Limb (tissue), 2 donors: Measurements from ENCODE around the gene TIMP4.

ENCODE experiments used
- DNase-seq, 2 donors: peaks; one replicate each; pipeline ENCODE4 v3.0.0-alpha.2; 2016; ENCODE audit errors: extremely low spot score in 2 of 2

Gene TIMP4

DNA sequence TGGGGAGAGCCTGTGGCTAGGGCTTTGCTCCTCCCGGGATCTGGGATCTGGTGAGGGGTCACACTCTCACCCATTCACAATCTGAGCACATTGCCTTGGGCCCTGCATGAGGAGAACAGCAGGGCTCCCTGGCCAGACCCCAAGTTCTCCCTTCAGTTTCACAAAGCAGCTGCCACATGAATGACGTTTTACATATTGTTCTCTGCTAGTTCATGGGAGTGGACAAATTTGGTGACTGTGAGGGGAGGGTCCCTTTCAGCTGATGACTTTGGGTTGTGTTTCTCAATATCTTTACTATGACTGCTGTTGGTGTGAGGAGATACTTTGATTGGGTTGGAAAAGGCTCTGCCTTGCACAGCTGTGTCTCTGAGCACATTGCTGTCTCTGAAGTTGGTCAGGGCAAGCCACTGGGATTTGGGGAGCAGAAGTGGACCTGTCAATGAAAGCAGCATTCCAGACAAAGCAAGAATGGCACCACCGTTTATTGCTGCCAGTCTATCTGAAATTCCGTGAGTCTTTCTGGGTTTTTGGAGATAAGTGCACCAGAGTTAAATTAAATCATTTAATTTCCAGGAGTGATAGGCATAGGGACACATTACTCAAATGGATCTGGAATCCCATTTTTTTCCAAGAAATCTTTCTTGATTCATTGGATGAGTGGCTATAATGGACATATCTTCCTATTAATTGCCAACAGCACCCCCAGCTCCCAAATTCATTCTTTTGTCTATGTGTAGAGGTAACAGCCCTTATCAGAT is 10.3 kb downstream of the TIMP4 start:
- DNase-seq: no peak

DNA sequence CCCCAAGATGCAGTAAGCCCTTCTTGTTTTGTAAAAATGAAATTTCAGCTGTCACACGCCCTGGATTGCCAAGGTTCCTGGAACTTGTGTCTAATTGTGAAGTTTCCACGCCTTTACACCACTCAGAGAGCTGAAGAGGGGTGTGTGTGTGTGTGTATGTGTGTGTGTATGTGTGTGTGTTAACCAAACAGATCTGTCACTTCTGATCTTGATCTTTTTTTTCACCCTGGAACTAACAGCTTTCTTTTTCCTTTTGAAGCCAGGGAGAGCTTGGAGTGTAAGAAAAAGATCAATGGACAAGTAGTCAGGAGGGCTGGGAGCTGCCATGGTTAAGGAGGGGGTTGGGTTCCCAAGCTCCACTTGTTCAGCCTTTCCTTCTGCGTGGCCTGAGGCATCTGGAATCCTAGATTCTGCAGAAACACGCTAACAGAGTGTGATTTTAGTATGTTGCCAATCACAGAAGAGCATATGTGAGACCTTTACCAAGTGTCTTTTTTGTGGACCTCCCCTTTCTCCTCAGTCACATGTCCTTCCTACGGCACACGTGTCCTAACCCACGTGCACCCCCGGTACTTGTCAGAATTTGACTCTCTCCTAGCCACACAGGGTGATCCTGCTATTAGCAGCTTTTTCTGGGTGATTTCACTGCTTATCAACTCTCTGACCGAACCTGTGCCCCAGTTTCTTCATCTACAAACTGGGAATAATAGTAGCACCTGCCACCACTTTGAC is 11.5 kb downstream of the TIMP4 start:
- no peak for DNase-seq

DNA sequence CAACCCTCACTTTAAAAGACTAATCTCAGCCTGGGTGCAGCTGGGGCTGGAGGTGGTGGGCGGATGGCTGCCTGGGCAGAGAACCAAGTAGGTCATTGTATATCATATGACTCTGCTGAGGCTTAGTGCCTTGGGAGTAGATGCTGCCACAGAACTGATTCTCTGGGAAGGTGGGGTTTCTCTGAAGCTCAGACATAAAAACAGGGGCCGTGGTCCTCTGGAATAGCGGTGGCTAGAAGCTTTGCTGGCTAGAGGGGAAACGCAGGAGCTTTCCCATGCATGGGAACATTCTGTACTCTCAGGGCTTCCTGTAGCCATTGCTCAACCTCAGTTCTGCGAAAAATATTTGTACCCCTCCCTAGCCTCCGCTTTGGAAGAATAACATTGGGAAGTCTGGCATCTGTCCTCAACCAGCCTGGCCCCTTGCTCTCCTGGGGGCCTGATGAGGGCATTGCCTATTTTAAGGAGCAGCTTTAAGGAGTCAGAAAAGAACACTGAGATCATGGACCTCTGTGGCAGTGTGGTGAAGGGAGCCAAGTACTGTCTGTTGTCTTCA is 14.7 kb downstream of the TIMP4 start:
- DNase-seq: peak; percentile 20 to 40

DNA sequence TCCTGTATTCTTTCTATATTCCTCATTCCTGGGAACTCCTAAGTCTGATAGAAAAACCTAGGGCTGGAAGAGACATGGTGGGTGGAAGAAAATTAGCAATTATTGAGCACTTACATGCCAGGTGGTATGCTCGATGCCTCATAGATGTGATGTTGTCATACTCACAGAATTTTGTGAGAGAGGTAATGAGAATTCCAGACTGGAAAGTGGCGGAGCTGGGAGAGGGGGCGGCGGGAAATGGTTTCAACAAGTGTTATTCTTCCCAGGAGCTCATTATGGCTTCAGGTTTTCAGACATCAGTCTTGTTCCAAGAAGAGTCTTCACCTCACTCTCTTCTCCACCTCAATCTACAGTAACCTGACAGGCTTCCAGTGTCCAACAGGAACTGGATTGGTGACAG is 16.2 kb downstream of the TIMP4 start:
- no peak for DNase-seq

DNA sequence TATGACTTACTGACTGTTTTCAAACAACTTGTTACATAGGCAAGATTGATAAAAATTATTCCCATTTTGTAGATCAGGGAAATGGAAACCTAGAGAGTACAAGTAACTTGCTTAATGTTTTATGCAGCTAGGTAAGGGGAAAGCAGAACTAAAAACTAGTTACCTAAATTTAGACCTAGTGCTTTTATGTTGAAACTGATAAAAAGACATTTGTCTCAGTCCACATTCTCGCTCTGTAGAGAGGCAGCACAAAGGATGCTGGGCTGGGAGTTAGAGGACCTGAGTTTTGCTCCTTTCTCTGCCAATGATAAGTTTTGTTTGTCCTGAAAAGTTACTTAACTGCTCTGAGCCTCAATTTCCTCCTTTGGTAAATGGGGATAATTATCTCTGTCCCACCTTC is 17.4 kb downstream of the TIMP4 start:
- no peak for DNase-seq

DNA sequence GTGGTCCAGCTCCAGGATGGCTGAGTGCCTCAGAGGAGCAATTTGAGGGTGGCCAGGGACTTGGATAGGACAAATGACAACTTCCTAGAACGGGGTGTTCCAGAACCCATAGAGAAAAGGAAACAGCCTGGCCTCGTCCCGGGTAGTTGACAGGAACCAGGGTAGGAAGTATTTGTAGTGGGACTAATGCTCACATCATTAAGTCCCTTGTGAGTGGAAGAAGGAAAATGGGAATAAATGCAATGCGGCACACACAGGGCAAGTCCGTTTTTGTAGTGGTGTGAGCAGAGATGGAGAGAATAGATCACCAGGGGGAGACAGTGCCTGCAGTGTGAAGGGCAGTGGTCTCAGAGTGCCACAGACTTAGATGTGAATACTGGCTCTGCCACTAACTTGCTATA is 19.6 kb downstream of the TIMP4 start:
- peak; percentile 51 to 66 for DNase-seq

DNA sequence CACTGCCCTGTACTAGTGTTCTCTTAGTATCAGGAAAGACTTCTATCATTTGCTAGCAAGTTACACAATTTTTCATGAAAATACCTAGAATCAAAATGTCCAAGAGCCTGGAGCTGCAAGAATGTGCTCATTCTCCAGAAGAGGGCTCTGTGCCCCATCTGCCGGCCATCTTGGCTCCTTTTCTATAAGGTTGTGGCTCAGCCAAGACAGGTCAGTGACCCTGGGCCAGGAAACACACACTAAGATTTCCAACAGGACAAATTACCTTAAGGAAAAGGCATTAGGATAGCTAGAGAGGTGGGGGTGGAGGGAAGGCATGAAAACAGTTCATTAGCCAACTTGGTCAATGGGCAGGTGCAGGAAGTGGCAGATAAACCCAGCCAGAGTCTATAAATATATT is 20.7 kb downstream of the TIMP4 start:
- no peak for DNase-seq

DNA sequence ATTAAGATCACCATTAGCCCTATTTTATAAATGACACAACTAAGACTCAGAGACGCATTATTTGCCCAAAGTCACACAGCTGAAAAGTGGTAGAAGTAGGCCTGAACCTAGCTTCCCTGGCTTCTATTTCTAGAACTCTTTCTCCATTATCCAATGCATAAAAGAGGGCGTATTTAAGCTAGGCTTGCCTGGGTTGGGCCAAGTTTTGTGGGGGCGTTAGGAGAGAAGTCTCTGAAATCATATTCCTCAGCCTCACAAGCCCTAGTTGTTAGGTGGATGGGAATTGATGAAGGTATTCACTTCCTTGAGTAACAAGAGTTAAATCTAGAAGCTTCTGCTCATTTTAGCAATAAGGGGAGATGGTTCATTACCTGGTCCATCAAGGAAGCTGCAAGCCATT is 22.3 kb downstream of the TIMP4 start:
- DNase-seq: no peak

DNA sequence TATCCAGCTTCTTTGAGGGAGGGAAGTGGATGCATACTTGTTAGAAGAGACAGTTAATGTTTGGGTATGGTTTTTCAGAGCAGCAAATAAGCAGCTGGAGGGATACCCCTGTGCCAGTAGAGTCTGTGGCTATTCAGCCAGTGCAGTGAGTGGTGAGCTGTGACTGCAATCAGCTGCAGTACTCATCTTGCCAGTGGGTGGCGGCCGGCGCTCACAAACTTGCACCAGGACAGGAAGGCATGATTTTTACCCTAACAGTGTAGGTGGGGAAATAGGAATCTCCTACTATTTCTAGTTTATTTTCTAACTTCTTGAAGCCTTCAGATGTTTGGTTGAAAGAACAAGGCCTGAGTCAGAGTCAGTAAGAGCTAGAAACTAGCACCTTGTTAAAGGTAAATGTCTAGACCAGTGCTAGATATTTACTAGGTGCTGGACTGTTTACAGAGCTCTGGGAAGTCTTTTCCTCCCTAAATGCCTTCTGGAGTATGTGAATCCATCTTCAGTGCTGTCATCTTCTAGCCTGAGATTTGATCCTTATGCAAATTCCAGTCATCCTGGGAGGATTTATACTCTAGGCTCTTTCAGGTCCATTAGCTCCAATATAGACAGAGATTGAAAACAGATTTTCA is 23.6 kb downstream of the TIMP4 start:
- peak; percentile 73 to 84 for DNase-seq

DNA sequence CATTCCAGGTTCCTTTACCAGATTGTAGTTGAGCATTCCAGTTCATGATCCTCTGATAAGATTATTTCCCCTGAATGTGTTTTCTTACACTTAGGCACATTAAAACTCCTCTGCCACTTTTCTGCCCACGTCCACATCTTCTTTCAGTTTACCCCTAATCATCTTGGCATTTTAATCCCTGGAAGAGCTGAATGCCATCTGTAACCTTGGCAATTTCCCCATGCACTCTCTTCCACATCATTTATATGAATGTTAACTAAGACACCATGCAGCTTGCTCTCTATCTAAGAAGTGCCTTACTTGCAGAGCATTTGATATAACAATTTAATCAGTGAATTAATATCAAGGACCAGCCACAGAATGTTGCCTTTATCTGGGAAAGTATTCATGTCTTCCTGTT is 25.8 kb downstream of the TIMP4 start:
- DNase-seq: no peak

DNA sequence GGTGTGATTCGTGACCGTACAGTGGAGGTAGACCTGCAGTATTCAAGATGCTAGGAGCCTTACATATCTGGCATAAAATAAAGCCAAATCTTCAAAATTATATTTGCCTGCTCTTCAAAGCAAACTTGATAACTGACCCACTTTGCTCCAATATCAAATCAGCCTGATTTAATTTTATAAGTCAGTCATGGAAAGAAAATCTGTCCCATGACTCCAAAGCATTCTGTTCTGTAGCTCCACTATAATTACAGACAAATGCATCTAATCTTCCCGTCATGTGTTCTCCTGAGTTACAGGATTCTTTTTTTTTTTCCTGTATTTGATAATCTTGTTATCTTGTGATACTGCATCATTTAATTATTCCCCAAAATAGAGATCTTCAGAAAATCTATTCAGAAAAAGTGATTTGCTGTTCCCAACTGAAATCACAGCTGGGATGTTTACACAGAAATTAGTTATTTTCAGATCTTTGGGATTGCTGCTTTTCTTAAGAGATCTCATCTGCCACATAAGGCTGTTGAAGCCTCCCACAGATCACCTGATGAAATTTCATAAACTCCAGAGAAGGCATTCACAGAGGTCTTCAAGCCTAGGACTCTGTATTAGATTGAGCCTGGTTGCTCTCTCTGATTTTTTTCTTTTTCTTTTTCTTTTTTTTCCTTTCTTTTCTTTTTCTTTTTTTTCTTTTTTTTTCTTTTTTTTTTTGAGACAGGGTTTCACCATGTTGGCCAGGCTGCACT is 27.2 kb downstream of the TIMP4 start:
- DNase-seq: no peak

DNA sequence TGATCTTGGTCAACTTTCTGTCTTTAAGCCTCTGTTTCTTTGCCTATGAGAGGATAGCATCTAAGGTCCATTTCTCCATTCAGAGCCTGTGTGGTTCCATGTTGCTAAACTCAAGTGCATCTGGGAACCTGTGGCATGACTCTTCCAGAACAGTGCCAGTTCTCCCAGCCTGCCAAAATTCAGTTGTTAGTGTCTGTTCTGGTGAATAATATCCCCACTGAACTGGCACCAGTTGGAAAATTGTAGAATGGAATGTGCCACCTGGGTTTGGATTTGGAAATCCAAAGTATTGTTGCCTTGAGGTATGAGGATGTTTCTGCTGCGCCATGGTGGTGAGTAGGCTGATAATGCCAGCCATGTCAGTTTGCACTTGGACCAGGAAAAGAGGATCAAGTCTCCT is 31.3 kb downstream of the TIMP4 start:
- DNase-seq: no peak

DNA sequence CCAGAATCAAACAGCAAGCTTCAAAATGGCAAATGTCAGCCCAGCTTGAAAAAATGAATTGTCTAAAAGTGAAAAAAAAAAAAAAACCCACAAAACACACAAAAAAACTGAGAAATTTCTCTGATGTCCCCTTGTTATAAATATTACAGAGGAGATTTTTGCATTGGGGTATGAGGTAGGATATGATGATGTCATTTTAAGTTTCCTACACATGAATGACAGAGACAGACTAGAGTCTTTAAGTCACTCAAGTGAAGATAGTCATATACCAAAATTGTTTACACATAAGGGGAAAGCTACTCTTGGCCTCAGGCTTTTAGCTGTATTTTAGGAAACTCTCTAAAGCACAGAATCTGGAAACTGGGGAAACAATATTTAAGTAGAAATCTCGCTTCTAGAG is 32.9 kb downstream of the TIMP4 start:
- DNase-seq: no peak

DNA sequence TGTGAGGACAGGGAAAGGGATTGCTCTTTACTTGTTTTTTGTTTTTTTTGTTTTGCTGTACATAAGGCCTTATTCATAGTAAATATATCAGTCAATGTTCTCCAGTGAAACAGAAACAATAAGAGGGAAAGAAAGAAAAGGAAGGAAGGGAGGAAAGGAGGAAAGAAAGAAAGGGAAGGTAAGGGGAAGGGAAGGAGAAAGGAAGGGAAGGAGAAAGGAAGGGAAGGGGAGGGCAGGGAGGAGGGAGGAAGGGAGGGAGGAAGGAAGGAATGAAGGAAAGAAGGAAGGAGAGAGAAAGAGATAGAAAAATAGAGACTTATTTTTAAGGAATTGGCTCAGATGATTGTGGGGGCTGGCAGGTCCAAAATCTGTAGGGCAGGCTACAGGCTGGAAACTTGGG is 37.2 kb downstream of the TIMP4 start:
- DNase-seq: no peak

DNA sequence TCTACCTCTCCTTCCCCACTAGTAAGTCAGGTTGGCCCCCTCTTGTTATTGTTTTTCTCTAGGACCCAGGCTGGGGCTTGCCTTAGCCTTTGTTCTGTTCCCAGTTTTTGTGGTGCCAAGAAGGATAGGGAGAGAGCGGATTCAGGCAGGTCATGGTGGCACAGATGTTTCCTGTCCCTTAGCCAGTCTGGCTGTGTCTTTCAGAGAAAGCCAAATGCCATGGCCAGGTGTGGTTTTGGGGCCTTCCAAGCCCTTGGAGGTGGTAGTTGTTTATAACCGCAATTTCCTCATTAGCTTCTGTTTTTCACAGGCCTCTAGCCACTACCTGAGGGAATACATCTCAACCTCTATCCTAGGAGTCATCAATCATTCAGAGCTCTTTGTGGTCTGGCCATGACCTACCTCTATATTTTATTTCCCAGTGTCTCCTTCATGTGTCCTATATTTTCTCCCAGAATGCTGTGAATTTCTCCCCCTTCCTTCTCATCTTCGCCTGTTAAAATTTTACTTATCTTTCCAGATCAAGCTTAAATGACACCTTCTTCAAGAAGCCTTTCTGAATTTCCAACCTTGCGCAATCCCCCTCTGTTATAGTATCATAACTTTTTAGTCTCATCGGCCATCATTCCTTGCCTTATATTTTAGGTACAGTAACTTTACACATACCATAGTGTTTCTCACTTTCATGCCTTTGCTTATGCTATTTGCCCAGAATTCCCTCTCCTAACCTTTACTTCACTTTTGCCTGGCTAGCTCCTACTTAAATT is 38.2 kb downstream of the TIMP4 start:
- DNase-seq: no peak

DNA sequence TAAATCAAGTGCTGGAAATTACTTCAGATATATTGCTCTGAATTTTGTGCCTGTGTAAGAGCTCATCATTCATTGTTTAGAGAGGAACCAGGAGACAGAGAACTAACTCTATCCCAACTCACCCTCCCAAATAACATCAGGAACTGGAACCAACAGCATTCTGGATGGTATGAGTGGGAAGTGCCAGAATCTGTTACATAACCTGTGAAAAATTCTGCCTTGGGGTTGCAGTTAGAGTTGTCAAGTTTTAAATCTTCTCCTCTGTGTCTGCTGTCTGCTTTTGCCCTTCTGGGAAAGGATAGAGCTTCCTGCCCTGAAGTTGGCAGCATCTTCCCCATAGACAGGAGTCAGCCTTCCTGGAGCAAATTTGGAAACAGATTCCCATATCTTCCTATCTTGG is 41.2 kb downstream of the TIMP4 start:
- no peak for DNase-seq

DNA sequence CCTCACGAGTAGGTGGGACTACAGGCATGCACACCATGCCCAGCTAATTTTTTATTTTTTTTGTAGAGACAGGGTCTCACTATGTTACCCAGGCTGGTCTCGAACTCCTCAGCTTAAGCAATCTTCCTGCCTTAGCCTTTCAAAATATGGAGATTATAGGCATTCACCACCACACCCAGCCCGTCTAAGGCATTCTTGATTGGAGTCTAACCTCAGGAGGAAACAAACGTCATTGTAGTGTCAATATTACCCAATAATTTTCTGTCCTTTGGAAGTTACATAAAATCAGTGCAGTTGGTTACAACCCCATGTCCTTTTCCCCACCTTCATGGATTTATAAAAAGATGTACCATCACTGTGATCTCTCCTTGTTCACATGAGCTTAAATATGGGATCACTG is 41.8 kb downstream of the TIMP4 start:
- no peak for DNase-seq

DNA sequence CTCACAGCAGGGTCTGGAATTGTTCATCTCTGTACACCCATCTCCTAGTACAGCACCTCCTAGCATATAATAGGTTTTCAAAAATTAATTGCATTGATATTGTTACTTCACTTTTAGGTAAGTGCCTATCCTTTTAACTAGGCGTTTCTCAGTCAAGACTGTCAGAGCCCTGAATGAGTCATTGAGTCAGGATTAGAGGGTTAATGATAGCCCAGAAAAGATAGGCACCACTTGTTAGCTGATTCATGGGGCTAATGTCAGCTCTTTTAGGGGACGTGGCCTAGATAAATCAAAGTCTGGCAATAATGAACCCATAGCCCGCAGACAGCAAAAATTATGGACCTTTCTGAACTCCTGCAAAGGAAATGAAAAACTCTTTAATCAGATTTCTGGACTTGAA is 42.9 kb downstream of the TIMP4 start:
- no peak for DNase-seq

DNA sequence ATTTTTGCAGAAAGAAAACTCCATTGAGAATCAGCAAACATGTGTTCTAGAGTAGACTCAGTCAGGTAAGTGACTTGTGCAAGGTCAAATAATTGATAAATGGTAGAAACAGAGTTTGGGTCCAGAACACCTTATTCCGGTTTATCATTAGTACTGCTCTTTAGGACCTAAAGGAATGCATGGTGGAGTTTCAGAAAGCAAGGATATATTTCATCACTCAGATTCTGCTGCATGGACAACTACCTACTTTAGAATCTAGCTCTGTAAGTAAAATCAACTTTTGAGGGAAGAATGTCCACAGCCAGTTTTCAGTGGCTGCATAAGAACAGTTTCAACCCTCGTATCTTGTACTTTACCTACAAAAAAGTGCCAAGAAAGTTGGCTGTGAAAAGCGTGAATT is 43.6 kb downstream of the TIMP4 start:
- no peak for DNase-seq

DNA sequence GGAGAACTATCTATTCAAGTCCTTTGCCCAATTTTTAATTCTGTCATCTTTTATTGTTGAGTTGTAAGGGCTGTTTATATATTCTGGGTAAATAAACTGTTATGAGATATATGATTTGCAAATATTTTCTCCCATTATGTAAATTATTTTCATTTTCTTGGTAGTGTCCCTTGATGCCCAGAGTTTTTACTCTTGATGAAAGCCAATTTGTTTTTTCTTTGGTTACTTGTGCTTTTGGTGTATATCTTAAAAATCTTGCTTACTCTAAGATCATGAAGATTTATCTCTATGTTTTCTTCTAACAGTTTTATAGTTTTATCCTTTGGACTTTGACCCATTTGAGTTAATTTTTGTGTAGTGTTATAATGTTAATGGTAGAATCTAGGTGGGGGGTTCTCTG is 44.5 kb downstream of the TIMP4 start:
- no peak for DNase-seq
